Measurements from ENCODE around the gene CLASRP.

DNA sequence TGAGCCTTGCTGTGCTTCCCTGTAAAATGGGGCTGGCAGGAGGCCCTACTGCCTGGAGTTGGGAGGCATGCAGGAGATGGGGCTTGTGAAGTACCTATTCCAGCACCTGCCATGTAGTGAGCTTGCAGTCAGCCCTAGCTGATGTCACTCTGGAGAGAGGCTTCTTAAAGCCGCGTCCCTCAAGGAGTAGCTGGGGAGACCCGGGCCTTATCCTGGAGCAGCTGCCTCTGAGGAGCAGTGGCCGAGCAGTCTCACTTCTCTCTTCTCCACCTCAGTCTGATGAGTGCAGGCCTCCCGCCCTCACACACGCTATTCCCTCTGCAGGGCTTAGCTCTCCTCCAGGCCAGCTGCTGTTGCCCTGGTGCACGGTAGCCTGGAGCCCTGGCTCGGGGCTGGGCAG lies 18.0 kb downstream of the CLASRP start:
- TF ChIP-seq SP1 (IDR thresholded peaks at IDR 0.05; ENCODE audit: low read depth) (no peak), POLR2A (IDR thresholded peaks at IDR 0.05; ENCODE audit: borderline replicate concordance, extremely low read depth, insufficient read depth, insufficient read length) (no peak), EGR1 (IDR thresholded peaks at IDR 0.05; ENCODE audit: low read depth) (no peak), EZH2 (IDR thresholded peaks at IDR 0.05) (no peak), YY1 (IDR thresholded peaks at IDR 0.05; ENCODE audit: extremely low read depth, insufficient replicate concordance, low read depth, low read length) (no peak), EZH2phosphoT487 (IDR thresholded peaks at IDR 0.05; ENCODE audit: borderline replicate concordance) (no peak)
- TF ChIP-seq, protein P1, sequence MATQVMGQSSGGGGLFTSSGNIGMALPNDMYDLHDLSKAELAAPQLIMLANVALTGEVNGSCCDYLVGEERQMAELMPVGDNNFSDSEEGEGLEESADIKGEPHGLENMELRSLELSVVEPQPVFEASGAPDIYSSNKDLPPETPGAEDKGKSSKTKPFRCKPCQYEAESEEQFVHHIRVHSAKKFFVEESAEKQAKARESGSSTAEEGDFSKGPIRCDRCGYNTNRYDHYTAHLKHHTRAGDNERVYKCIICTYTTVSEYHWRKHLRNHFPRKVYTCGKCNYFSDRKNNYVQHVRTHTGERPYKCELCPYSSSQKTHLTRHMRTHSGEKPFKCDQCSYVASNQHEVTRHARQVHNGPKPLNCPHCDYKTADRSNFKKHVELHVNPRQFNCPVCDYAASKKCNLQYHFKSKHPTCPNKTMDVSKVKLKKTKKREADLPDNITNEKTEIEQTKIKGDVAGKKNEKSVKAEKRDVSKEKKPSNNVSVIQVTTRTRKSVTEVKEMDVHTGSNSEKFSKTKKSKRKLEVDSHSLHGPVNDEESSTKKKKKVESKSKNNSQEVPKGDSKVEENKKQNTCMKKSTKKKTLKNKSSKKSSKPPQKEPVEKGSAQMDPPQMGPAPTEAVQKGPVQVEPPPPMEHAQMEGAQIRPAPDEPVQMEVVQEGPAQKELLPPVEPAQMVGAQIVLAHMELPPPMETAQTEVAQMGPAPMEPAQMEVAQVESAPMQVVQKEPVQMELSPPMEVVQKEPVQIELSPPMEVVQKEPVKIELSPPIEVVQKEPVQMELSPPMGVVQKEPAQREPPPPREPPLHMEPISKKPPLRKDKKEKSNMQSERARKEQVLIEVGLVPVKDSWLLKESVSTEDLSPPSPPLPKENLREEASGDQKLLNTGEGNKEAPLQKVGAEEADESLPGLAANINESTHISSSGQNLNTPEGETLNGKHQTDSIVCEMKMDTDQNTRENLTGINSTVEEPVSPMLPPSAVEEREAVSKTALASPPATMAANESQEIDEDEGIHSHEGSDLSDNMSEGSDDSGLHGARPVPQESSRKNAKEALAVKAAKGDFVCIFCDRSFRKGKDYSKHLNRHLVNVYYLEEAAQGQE (IDR thresholded peaks at IDR 0.05; ENCODE audit: low read depth): no peak
- TF ChIP-seq, protein P2, sequence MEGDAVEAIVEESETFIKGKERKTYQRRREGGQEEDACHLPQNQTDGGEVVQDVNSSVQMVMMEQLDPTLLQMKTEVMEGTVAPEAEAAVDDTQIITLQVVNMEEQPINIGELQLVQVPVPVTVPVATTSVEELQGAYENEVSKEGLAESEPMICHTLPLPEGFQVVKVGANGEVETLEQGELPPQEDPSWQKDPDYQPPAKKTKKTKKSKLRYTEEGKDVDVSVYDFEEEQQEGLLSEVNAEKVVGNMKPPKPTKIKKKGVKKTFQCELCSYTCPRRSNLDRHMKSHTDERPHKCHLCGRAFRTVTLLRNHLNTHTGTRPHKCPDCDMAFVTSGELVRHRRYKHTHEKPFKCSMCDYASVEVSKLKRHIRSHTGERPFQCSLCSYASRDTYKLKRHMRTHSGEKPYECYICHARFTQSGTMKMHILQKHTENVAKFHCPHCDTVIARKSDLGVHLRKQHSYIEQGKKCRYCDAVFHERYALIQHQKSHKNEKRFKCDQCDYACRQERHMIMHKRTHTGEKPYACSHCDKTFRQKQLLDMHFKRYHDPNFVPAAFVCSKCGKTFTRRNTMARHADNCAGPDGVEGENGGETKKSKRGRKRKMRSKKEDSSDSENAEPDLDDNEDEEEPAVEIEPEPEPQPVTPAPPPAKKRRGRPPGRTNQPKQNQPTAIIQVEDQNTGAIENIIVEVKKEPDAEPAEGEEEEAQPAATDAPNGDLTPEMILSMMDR (IDR thresholded peaks at IDR 0.05 in 2 of 3, conservative IDR thresholded peaks at IDR 0.05 in 1 of 3; ENCODE audit: borderline replicate concordance in 1 of 3, insufficient read depth in 1 of 3, low read depth in 2 of 3, low read length in 2 of 3): no peak

Data from HCT116 (cell line).